GM18858 (cell line): Measurements from ENCODE around the gene RHOBTB3.
"Not testable (repeated sequence)": the region's sequence is repeated elsewhere in the genome, so short reads cannot be mapped to it uniquely, and the experiment has no call there.

ENCODE experiments used
- ATAC-seq: cut with Tn5 transposase; IDR thresholded peaks from one replicate; pipeline ENCODE4 v1.9.1; 2021; ENCODE audit not compliant: unreplicated experiment

The RHOBTB3 gene, protein sequence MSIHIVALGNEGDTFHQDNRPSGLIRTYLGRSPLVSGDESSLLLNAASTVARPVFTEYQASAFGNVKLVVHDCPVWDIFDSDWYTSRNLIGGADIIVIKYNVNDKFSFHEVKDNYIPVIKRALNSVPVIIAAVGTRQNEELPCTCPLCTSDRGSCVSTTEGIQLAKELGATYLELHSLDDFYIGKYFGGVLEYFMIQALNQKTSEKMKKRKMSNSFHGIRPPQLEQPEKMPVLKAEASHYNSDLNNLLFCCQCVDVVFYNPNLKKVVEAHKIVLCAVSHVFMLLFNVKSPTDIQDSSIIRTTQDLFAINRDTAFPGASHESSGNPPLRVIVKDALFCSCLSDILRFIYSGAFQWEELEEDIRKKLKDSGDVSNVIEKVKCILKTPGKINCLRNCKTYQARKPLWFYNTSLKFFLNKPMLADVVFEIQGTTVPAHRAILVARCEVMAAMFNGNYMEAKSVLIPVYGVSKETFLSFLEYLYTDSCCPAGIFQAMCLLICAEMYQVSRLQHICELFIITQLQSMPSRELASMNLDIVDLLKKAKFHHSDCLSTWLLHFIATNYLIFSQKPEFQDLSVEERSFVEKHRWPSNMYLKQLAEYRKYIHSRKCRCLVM

DNA sequence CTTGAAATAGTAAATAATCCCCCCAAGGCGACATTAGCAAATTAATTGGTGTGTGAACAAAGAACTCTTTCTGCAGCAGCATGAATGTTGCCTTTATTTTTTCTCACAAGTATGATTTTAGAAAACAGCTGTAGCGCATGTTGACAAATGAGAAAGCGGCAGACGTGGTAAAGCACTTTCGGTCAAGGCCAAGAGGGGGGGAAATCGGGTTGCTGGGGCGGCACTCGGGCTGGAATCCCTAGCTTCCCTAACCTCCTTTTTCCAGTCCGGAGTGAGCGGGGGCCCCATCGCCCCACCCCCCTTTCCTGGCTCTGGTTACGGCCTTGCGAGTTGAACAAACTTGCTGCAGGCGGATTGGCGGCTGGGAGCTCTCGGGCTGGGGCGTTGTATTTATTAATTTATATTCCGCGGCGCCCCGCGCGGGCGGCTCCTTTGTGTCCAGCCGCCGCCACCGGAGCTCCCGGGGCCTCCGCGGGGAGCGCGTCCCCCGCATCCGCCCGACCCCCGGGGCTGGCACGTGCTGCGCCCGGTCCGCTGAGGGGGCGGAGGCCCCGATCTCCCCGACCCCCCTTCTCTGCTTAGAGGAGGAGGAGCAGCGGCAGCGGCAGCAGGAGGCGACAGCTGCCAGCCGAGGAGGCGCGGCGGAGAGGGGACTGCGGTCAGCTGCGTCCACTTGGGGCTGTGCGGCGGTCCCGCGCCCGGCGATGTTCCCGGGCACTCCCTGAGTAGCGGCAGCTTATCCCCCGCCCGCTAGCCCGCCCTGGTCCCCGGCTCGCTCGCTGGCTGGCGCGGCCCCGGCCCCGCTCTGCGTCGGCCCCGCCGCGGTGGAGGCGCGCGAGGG, at the start of gene RHOBTB3:
TSS of gene RHOBTB3 (plus strand) at position 607 of the 841 bp plus-strand sequence. CDS start 347 bp downstream, outside the sequence.
- peak; percentile 29 for ATAC-seq

DNA sequence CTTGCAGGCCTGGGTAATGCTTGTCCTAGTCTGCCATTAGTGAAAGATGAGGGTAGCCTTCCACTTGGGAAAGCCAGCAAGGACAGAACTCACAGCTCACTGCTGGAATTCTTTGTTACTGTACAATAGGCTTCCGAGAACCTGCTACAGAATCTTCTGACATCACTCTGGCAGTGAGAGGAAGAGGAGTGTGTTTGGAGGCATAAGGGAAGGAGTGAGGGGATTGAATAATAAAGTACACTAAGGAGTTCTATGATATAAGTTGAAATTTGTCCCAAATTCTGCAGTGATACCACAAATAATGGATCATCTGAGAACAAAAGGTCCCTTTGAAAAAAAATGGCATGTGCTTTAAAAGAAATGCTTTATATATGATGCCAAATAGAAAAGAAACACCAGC, 48.2 kb upstream of the RHOBTB3 start, which contains the start of gene SPATA9:
TSS of gene SPATA9 (minus strand) at position 101 of the 400 bp plus-strand sequence. CDS start 137 bp downstream, outside the sequence.
- ATAC-seq: no peak

DNA sequence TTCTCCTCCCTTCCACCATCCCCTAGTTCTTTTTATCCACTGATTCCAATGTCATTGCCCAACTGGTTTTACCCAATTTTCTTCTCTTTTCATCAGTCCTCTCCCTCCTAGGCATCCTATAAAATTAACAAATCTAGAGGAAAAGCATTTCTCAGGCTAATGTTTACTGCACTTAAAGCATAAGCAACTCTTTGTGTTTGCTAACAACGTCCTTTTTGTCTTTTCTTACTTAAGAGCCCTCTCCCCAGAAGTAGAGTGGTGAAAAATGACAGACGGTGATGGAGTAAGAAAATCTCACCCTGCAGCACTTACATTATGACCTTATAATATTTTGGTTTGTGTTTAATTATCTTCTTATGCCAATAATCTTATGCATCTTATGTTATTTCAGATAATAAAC, 46.8 kb upstream of the RHOBTB3 start:
- no peak for ATAC-seq

DNA sequence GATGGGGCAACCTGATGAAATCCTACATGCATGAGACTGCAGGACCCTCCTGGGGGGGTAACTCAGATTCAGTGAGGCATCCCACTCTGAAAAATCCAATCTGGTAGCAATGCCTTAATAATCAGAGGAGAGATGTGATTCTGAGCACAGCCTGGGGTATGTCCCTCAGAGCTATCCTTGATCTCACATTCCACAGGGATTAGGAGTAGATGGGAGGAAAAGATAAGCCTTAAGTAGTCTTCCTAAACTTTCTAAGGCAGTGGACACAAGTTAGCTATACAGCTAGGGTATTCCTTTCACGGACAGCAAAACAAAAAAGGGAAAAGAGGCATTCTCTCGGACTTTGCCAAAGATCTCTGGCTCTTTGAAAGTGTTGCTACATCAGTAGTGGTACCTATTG, 44.5 kb upstream of the RHOBTB3 start:
- ATAC-seq: no peak

DNA sequence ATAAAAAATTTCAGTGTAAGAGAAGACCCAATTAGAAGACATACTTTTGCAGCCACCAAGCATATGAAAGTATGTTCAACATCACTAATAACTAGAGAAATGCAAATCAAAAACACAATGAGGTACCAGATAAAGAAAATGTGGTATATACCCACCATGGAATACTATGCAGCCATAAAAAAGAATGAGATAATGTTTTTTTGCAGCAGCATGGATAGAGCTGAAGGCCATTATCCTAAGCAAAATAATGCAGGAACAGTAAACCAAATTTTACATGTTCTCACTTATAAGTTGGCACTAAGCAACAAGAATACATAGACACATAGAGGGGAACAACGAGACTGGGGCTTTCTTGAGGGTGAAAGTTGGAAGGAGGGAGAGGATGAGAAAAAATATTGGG, 41.5 kb upstream of the RHOBTB3 start:
- no peak for ATAC-seq

DNA sequence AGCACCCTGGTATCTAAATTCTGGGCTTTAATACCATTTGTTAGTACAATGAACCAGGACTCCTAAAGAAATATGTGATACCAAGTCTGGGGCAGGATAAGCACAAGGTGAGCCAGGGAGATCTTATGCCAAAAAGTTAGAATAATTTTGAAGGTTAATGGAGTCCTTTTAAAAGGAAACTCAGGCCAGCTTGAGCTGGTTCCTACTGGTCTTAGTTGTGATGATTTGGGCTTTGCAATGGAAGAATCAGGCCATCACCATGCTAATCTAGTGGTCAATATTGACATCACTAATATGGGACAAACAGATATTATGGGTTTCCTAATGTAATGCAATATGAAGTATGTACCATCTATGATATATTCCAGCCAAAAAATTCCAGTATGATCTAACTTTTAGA, 40.8 kb upstream of the RHOBTB3 start:
- no peak for ATAC-seq

DNA sequence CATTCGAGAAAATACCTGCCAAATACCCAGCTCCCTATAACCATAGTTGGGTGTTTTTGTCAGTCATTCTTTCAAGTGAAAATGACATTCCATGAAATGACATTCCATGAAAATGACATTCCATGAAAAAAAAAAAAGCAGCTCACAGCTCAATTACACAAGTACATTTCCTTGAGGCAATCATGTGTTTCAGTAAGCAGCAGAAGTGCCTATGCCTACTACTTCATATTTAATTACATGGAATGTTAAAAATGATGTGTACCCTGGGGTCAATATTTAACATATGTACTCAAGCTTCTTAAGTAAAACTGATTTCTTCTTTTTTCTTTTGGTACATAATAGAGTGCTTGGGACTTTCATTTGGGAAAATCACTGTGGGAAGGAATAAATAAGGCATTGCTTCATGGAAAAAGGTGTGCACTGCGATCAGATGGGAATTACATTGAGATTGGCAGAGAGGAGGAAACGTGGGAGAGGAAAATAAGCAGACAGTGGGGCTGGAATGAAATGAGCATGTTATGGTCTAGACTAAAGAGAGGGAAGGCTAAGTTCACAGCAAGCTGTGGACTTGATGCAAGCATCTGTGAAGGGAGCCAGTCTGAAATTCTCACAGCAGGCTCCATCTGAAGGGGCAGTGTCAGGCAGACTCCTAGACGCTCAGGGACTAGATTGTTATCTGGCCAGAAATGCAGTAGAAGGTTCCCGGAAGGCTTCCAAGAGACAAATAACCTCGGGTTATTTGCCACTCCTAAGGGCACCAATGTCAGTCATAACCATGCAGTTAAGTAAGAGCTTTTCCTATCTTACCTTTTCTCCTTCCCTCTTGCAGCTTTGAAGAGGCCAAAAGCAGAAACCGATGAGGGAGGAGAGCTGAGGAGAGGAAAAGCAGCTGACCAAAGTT, 33.1 kb upstream of the RHOBTB3 start:
- ATAC-seq: no peak

DNA sequence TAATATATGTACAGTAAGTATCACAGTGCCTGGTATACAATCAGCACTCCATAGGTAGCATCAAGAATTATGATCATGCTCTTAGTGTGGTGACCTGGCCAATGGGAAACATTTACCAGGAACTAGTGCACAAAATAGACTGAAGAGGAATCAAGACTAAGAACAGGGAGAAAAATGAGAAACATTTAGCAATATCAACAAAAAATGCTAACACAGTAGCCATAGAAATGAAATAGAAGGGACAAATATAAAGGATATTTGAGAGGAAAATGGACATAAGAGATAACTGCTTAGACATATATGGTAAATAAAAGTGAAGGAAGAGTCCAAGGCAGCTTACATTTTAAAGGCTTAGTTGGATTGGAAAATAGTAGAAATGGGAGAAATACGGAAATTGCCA, 31.8 kb upstream of the RHOBTB3 start:
- ATAC-seq: no peak

DNA sequence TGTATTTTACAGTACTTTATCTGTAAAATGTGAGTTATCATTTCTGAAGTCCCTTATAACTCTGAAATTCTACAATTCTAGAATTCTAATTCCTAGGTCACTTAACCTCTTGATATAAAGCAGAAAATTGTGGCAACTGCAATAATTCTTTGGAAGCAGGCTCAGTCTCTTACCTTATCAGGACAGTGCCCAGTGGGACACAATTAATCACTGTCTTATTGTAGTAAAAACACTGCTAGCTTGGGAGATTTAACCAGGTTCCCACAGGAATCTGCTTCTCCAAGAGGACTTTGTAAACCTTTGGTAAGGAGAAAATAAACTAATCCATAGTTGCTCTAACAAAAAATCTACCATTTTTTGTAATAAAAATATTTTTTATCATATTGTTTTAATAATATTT, 30.1 kb upstream of the RHOBTB3 start:
- ATAC-seq: no peak

DNA sequence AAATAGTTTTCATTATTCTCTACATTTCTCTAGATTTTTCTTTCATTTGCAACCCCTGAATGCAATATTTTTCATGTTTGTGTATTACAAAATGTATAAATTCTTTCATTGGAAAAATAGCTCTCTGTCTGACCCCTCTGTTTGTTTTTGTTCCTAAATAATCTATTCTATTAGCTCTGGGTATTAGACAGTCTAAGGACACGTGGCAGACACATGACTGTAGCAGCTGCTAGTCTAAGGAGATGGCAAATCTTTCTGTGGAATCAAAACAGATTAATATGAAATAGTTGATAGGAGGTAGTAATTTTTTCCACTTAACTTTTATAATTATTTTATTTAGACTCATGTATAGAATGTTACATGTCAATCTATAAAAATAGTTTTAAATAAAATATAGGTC, 27.0 kb upstream of the RHOBTB3 start:
- no peak for ATAC-seq

DNA sequence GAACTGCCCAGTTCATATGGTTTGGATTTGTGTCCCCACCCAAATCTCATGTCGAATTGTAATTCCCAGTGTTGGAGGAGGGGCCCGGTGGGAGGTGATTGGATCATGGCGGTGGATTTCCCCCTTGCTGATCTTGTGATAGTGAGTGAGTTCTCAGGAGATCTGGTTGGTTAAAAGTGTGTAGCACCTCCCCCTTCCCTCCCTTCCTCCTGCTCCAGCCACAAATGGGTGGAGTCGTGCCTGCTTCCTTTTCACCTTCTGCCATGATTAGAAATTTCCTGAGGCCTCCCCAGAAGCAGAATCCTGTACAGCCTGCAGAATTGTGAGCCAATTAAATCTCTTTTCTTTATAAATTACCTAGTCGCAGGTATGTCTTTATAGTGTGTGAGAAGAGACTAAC, 24.9 kb upstream of the RHOBTB3 start:
- not testable (repeated sequence) for ATAC-seq

DNA sequence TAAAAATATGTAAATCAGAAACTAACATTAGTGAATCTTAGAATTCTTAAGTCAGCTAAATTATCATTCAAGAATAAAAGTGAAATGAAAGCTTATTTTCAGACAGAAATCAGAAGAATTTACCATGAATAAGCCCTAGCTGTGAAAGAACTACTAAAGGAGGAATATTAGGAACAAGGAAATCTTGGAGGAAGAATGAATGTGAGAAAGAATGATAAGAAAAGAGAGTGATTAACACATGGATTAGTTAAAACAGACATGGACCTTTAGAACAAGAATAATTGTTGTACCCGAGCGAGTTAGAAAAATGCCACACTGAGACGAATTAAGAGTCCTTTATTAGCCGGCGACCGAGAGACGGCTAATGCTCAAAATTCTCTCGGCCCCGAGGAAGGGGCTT, 24.1 kb upstream of the RHOBTB3 start:
- no peak for ATAC-seq

DNA sequence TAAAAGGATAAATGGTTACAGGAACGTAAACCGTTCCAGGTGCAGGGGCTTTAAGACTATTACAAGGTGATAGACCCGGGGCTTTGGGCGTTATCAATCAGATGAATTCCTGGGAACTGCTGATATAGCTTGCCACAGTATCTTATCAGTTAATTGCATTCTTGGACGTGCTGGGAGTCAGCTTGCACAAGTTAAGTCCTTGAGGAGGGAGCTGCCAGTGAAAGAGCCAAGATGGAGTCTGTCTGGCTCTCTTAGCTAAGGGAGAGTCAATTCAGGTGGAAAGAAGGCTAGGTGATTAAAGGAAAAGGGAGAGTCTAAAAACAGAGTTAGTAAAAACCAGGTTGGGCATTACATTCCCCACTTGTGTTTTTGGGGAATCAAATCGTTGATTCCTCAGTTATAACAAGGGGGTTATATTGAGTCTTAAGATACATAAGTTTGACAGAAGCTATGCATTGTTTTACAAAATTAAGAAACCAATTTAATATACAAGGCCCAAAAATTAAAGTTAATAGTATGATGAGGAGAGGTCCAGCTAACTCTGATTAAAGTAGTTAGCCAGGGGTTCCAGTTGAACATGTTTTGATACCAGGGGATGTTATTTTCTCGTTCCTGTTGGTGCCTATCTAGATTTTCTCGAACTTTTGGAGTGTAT, 23.5 kb upstream of the RHOBTB3 start:
- not testable (repeated sequence) for ATAC-seq

DNA sequence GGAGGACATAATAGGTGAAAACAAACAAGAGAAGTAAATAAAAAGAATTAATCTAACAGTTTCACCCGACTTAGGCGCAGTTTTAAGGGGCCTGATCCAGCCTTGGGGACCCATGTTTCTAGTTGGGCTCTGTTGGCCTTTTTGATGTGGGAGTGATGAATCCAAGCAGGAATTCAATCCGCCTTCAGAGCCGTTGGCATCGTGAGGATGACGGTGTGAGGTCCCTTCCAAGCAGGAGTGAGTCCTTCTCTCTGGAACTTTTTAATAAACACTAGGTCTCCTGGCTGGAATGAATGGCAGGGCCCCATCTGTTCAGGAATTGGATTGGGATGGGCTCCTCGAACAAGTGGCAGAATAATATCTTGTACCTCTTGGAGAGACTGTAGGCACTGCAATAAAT, 22.3 kb upstream of the RHOBTB3 start:
- ATAC-seq: no peak

DNA sequence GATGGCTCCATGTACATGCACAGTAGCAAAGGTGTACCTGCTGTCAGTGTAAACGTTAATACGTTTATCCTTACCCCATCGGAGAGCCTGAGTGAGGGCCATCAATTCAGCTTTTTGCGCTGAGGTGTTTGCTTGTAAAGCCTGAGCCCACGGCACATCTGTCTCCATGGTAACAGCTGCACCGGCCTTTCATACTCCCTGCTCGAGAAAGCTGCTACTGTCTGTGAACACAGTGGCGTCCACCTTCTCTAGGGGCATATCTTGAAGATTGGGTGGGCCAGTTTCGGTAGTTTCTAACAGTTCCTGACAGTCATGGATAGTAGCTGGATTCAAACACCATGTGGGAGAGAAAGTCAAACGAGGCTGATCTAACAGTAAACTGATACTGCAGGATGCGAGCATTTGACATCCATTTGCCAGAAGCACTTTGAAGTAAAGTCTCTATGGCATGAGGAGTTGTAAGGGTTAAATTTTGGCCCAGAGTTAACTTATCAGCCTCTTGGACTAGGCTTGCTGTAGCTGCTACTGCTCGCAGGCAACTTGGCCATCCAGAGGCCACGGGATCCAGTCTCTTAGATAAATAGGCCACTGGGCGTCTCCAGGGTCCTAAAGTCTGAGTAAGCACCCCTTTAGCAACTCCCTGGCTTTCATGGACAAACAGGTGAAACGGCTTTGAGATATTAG, 21.0 kb upstream of the RHOBTB3 start:
- no peak for ATAC-seq

DNA sequence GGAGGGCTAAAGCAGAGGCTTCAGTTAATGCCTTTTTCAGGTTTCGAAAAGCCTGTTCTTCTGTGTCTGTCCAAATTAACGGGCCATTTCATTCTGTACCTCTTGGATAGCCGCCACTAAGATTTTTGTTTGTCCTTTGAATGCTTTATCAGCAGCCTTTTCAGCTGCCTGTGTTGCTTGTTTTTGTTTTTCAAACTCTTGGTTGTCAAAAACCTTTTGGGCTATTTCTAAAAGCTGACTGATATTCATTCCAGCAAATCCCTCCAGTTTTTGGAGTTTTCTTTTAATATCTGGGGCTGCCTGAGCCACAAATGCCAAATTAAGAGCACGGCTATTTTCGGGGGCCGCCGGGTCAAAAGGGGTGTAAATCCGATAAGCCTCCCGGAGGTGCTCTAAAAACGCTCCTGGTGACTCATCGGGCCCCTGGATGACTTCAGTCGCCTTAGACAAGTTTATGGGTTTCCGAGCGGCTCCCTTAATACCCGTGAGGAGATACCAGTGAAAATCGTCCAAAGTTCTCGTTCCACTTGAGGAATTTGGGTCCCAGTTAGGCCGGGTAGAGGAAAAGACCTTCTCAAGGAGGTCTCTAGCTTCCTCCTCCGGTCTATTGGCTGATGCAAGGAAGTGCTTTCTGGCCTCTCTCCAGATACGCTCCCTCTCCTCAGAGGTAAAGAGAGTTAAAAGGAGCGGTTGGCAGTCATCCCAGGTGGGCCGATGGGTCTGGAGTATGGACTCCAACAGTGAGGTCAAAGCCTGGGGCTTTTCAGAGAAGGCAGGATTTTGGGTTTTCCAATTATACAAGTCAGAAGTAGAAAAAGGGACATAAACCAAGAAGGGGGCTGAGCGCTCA, 20.3 kb upstream of the RHOBTB3 start:
- not testable (repeated sequence) for ATAC-seq

DNA sequence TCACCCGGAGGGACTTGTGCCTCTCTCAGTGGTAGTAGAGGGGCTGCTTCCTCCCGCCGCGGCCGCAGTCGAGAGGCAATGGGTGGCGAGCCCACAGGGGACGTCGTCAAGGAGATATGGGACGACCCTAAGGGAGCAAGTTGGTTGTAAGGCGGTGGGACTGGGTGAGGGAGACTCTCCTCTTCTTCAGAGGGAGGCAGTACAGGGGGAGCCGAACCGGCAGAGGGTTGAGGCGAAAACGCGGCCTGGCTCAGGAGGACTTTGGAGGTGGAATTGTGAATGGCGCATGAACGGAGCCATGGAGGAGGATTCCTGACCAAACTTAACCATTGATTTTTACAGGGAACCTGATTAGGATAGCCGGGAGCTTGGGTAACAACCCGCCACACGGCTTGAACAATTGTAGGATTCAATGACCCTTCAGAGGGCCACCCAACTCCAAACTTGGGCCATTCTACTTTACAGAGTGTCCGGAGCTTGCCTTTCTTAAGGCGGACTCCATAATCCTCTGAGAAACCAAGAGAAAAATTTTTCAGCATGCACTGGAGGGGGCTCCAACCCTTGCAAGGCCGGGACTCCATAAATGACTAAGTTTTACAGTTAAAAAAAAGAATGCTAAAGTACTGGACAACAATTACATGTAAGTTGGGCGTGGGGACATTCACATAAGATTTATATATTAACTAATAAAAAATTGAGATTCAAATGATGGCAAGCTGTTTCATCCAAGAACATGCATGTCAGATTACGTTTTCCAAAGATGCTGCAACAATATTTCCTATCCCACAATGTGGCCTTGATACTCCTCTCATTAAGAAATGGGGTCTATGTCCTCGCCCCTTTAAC, 19.4 kb upstream of the RHOBTB3 start:
- ATAC-seq: no peak
